ENCODE results near the gene MDN1. TPM values are rescaled to one million over a fixed set of nuclear protein-coding genes. Genes with fewer than 3 reads are reported as not detected.

MDN1 gene
- total and polyA plus RNA-seq, 2 donors (not counting 1 experiment from before 2014, with no cell fraction given), result 16.5 to 59.5 TPM

DNA sequence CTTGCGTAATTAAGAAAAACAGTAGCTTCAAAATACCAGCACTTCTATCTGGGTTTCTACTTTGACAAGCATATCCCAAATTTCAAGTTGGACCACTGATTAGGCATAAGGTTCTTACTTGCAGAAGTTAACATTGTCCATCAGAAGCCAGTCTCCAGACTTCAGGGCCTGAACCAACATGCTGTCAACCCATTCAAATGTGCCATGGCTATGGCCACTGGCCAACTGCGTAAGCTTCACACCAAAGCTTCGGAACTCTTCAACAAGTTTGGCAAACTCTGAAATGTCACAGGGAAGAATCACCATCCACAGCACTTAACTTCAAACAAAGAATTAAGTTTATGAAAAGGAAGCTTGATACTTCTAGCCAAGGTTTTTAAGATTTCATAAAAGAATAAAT, 103.1 kb downstream of the MDN1 start:
- no peak overlapping the region for H3K4me3 ChIP-seq (ENCODE audit: control extremely low read depth in 1 of 5, extremely low read depth in 1 of 5, insufficient read depth in 1 of 5, low read depth in 2 of 5, low read length in 4 of 5)
- no peak overlapping the region for H2AFZ ChIP-seq (ENCODE audit: insufficient read depth, low read depth, low read length, poor library complexity, severe bottlenecking)
- POLR2A ChIA-PET, result no interaction called here
- no peak for TF ChIP-seq EZH2 (IDR thresholded peaks at IDR 0.05; ENCODE audit: borderline replicate concordance, insufficient read depth, low read depth, low read length, poor library complexity, severe bottlenecking)
- TF ChIP-seq, protein P1, sequence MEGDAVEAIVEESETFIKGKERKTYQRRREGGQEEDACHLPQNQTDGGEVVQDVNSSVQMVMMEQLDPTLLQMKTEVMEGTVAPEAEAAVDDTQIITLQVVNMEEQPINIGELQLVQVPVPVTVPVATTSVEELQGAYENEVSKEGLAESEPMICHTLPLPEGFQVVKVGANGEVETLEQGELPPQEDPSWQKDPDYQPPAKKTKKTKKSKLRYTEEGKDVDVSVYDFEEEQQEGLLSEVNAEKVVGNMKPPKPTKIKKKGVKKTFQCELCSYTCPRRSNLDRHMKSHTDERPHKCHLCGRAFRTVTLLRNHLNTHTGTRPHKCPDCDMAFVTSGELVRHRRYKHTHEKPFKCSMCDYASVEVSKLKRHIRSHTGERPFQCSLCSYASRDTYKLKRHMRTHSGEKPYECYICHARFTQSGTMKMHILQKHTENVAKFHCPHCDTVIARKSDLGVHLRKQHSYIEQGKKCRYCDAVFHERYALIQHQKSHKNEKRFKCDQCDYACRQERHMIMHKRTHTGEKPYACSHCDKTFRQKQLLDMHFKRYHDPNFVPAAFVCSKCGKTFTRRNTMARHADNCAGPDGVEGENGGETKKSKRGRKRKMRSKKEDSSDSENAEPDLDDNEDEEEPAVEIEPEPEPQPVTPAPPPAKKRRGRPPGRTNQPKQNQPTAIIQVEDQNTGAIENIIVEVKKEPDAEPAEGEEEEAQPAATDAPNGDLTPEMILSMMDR (IDR thresholded peaks at IDR 0.05), result no peak
- Mint-ChIP-seq H3K4me3 (no peak overlapping the region), H3K27me3 (no peaks in the 10 kb centered on the region), H3K27ac (no peak overlapping the region), H3K9me3 (ENCODE audit: insufficient read depth) (no peaks in the 10 kb centered on the region), H3K4me1 (no peaks in the 10 kb centered on the region)
- no peak for ATAC-seq (ENCODE audit: low read depth)
- WGBS (ENCODE audit: insufficient coverage), result 92% methylated on average over 3 of the region's 3 CpGs
- no peak overlapping the region for H3K9ac ChIP-seq (ENCODE audit: low read length)
- peaks cover 14 to 75% of the 10 kb centered on the region in 2 experiments for H3K36me3 ChIP-seq (replicated peaks in 1 of 2; ENCODE audit: control extremely low read depth in 1 of 2, control insufficient read depth in 1 of 2, extremely low read depth in 1 of 2, insufficient read depth in 2 of 2, low read length in 1 of 2)
- no peaks in the 10 kb centered on the region for H3K27me3 ChIP-seq (replicated peaks in 1 of 4; ENCODE audit: control extremely low read depth in 1 of 4, control insufficient read depth in 3 of 4, insufficient read depth in 4 of 4, low read length in 3 of 4)
- no peak overlapping the region for H3K27ac ChIP-seq (ENCODE audit: low read length in 2 of 2)
- CTCF ChIA-PET, result no interaction called here
- H4K20me1 ChIP-seq (ENCODE audit: control insufficient read depth, insufficient read depth, low read length, poor library complexity, severe bottlenecking), result no peaks in the 10 kb centered on the region
- H3K9me3 ChIP-seq (ENCODE audit: control extremely low read depth in 1 of 3, control insufficient read depth in 2 of 3, insufficient read depth in 1 of 3, low read length in 2 of 3), result no peaks in the 10 kb centered on the region
- intact Hi-C loops (cut with micrococcal nuclease), result no loop called here
- no peak for DNase-seq
- no peak overlapping the region for H3K4me2 ChIP-seq (replicated peaks; ENCODE audit: low read depth, low read length, poor library complexity, severe bottlenecking)
- no peaks in the 10 kb centered on the region for H3K4me1 ChIP-seq (ENCODE audit: control insufficient read depth in 2 of 2, insufficient read depth in 2 of 2, low read length in 2 of 2)
- no peaks in the 10 kb centered on the region for H3K79me2 ChIP-seq (ENCODE audit: control insufficient read depth, insufficient read depth, low read length)

DNA sequence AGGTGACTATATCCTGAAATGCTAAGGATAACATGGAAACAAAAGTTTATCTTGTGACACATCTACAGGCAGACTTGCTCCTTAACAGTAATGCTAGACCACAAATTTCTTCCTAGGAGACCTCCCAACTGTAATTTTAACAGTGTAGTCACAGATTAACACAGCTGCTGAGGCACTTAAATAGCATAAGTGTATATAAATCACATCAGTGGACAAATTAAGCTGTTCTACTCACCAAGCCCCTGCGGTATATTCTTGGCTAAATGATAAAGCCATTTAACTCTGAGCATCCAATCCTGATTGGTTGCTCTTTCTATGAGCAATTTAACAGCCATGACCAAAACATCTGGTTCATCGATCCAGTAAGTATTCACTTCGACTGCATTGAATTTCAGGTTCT, 107.8 kb downstream of the MDN1 start:
- WGBS (ENCODE audit: insufficient coverage), result 100% methylated on average over 1 of the region's 3 CpGs
- Histone ChIP-seq H3K9me3 (ENCODE audit: control extremely low read depth in 1 of 3, control insufficient read depth in 2 of 3, insufficient read depth in 1 of 3, low read length in 2 of 3) (no peaks in the 10 kb centered on the region), H3K27ac (ENCODE audit: low read length in 2 of 2) (no peak overlapping the region), H3K79me2 (ENCODE audit: control insufficient read depth, insufficient read depth, low read length) (no peaks in the 10 kb centered on the region), H2AFZ (ENCODE audit: insufficient read depth, low read depth, low read length, poor library complexity, severe bottlenecking) (no peak overlapping the region), H3K36me3 (replicated peaks in 1 of 2; ENCODE audit: control extremely low read depth in 1 of 2, control insufficient read depth in 1 of 2, extremely low read depth in 1 of 2, insufficient read depth in 2 of 2, low read length in 1 of 2) (peaks cover 10 to 84% of the 10 kb centered on the region in 2 experiments), H3K4me2 (replicated peaks; ENCODE audit: low read depth, low read length, poor library complexity, severe bottlenecking) (no peak overlapping the region), H3K4me3 (ENCODE audit: control extremely low read depth in 1 of 5, extremely low read depth in 1 of 5, insufficient read depth in 1 of 5, low read depth in 2 of 5, low read length in 4 of 5) (no peak overlapping the region), H3K4me1 (ENCODE audit: control insufficient read depth in 2 of 2, insufficient read depth in 2 of 2, low read length in 2 of 2) (no peaks in the 10 kb centered on the region), H4K20me1 (ENCODE audit: control insufficient read depth, insufficient read depth, low read length, poor library complexity, severe bottlenecking) (no peaks in the 10 kb centered on the region), H3K27me3 (replicated peaks in 1 of 4; ENCODE audit: control extremely low read depth in 1 of 4, control insufficient read depth in 3 of 4, insufficient read depth in 4 of 4, low read length in 3 of 4) (no peaks in the 10 kb centered on the region), H3K9ac (ENCODE audit: low read length) (no peak overlapping the region)
- intact Hi-C loops (cut with micrococcal nuclease), result no loop called here
- no peaks in the 10 kb centered on the region for H3K9me3 Mint-ChIP-seq (ENCODE audit: insufficient read depth)
- no peak for ATAC-seq (ENCODE audit: low read depth)
- no peak overlapping the region for H3K4me3 Mint-ChIP-seq
- ChIA-PET POLR2A (no interaction called here), CTCF (no interaction called here)
- H3K4me1 Mint-ChIP-seq, result no peaks in the 10 kb centered on the region
- no peaks in the 10 kb centered on the region for H3K27me3 Mint-ChIP-seq
- no peak for DNase-seq
- no peak overlapping the region for H3K27ac Mint-ChIP-seq
- TF ChIP-seq EZH2 (IDR thresholded peaks at IDR 0.05; ENCODE audit: borderline replicate concordance, insufficient read depth, low read depth, low read length, poor library complexity, severe bottlenecking), result no peak
- TF ChIP-seq, protein P1 (IDR thresholded peaks at IDR 0.05), result no peak
